GM12872 (cell line): ENCODE measurements around the gene ERC1.

ENCODE experiments used
- TF ChIP-seq, protein P1 (sequence below): IDR thresholded peaks from 3 replicates; pipeline ENCODE4 v1.5.1; 2011; ENCODE audit warnings: low read depth, mild to moderate bottlenecking, low read length, moderate library complexity; ENCODE audit not compliant: insufficient read depth

ERC1 gene

DNA sequence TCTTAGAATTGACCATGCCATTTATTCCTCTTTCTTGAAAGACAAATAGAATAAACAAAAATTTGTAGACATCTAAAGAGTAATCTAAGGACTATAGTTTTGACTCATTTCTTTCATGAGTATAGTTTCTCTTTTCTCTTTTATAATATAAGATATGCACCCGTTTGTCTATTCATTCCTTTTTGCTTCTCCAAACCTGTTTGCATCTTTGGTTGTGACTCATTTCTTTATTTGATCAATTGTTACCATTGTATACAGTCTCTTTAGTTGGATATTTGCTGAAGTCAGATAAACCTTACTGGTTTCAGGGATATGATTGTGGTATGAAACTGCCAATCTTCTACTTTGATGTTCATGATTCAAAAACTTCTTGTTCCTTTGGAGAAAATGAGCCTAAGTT, 334.6 kb downstream of the ERC1 start:
- TF ChIP-seq, protein P1, sequence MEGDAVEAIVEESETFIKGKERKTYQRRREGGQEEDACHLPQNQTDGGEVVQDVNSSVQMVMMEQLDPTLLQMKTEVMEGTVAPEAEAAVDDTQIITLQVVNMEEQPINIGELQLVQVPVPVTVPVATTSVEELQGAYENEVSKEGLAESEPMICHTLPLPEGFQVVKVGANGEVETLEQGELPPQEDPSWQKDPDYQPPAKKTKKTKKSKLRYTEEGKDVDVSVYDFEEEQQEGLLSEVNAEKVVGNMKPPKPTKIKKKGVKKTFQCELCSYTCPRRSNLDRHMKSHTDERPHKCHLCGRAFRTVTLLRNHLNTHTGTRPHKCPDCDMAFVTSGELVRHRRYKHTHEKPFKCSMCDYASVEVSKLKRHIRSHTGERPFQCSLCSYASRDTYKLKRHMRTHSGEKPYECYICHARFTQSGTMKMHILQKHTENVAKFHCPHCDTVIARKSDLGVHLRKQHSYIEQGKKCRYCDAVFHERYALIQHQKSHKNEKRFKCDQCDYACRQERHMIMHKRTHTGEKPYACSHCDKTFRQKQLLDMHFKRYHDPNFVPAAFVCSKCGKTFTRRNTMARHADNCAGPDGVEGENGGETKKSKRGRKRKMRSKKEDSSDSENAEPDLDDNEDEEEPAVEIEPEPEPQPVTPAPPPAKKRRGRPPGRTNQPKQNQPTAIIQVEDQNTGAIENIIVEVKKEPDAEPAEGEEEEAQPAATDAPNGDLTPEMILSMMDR: no peak

DNA sequence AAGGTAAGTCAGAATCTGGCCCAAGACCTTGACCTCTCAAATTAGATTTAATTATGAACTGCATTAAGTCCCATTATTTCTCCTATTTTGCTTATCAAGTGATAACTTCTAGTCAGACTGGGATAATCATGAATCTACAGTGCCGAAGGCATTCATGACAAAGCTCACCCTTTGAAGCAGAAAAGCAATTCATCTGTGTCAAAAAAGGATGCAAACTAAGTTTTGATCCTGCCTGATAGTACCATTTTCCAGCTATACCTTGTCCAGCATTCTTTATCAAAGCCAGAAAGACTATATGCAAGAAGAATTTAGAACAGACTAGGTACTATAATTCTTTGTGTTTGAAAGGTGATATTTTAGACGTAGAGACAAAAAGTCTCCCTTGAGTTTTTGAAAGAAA, 335.2 kb downstream of the ERC1 start:
- TF ChIP-seq, protein P1: no peak

DNA sequence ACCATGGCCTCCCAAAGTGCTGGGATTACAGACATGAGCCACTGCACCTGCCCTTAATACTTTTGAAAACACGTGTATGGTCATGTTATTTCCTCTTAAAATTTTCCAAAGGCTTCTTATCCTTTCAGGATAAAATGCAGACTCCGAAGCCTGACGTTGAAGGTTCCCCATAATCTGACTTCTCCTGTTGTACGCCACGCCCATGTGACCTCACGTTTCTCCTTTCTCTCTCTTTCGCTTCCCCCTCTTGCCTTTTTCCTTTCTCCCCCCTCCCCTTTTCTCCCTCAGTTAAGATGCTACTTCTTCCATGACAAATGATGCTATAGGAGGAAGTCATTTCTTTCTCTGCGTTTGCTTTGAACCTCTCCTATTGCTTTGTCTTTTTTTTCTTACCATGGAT, 337.4 kb downstream of the ERC1 start:
- TF ChIP-seq, protein P1: no peak

DNA sequence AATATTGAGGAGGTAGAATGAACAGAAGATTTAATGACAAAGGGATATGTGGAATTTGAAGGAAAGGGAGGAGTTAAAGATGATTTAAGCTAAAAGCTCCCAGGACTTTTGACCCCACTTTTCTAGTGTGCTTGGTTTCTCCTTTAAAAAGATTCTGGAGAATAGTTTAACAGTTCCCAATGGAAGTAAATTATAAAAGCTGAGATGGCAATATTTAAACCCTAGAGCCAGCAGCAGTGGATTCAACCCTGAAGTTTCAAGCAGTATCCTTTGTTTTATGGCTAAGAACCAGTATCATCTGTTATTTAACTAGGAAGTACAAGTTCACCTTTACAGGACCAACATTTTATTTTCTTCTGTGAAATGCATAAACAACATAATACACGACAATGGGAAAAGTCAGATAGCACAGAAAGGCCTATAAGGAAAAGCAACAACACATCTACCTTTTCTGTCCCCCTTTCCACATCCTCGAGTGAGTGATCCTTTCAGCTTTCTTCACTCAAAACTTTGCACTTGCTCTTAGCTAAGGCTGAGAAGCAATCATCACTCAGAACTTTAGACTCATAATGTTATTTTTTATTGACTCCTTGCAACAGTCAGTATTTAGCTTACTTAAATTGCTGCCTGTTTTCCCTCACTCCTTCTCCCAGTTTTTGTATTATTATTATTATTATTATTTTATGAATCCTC, 338.9 kb downstream of the ERC1 start:
- TF ChIP-seq, protein P1: no peak

DNA sequence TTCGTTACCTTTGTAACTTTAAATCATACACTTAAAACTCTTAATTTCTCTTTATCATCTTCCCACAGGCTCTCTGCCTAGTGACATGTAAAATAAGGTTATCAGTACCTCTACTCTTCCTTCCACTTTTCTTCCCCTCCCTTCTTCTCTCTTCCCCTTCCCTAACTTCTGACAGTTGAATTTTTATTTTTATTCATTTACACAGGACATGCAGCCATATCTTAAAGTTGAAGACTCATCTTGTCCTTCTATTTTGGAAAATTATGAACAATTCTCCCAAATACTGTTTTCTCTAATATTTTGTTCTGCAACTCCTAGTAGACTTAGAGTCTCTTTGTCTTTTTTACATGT, 339.4 kb downstream of the ERC1 start:
- TF ChIP-seq, protein P1: no peak

DNA sequence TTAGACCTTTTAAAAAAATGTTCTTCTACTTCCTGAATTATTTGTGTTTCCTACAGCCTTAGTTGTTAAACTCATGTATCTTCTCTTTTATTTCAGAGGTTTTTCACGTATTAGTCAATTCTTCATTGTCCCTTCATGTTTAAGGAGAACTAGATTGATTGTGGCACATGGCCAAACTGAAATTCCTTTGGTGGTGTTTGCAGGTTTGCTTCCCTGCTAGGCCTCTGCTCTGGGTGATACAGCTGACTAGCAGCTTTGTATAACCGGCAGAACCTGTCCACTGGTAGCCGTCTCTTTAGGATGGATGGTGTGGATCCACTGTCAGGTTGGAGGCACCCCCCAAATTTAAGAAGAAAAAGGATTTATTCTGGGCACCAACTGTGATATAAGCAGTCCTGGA, 341.3 kb downstream of the ERC1 start:
- TF ChIP-seq, protein P1: no peak

DNA sequence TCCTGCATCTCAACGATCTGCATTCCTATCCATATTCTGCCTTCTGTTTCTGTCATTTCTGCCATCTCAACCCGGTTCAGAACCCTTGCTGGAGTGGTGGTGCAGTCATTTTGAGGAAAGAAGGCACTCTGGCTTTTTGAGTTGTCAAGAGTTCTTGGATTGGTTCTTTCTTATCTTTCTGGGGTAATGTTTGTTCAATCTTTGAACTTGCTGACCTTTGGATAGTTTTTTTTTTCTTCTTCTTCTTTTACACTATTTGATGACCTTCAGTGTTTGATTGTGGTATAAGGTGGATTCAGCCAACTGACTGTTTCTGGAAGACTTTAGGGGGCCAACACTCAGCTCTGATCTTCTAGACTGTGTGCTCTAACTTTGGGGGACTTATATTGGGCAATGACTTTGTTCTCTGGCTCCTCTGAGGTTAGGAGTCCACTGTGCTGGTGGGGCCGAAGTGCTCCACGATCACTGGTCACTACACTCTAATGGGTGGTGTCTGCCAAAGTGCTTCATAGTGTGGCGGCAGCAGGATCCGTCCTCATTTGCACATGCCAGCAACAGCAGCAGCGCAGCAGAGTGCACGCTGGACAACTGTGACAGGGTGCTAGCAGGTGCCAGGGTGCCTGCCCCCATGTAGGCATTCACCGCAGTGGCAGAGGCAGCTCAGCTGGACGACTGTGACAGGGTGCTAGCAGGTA, 347.6 kb downstream of the ERC1 start:
- TF ChIP-seq, protein P1: no peak
